ENCODE measurements around the gene GLIPR2.

DNA sequence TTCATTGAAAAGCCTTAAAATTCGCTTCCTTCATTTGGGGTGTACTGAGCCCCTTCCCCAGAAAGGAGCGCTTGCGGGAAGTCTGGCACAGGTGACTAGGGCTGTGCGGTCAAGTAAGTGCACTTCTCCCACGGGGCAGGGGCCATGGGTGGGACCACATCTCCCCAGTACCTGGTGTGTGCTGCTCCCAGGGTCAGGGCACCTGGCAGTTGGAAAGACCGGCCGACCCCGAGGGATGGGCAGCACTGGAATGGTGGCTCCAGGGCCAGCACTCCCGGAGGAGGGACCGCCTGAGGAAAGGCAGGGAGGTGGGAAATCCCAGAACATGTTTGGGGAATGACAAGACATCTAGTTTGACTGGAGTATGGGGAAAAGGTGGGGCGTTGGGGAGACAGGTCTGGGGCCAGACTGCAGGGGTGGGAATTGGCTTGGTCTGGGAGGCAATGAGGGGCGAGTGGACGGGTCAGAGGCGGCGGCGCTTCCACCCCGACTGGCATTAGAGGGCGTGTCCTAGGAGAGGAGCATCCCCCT lies 727 bp upstream of the GLIPR2 start:
- TF ChIP-seq EP300 (IDR thresholded peaks at IDR 0.05; ENCODE audit: borderline replicate concordance), result no peak
- no peak for TF ChIP-seq RAD21 (IDR thresholded peaks at IDR 0.05; ENCODE audit: low read depth)
- TF ChIP-seq, protein P1, sequence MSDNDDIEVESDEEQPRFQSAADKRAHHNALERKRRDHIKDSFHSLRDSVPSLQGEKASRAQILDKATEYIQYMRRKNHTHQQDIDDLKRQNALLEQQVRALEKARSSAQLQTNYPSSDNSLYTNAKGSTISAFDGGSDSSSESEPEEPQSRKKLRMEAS (IDR thresholded peaks at IDR 0.05), result no peak
- TF ChIP-seq CEBPB (IDR thresholded peaks at IDR 0.05), result no peak
- TF ChIP-seq, protein P2, sequence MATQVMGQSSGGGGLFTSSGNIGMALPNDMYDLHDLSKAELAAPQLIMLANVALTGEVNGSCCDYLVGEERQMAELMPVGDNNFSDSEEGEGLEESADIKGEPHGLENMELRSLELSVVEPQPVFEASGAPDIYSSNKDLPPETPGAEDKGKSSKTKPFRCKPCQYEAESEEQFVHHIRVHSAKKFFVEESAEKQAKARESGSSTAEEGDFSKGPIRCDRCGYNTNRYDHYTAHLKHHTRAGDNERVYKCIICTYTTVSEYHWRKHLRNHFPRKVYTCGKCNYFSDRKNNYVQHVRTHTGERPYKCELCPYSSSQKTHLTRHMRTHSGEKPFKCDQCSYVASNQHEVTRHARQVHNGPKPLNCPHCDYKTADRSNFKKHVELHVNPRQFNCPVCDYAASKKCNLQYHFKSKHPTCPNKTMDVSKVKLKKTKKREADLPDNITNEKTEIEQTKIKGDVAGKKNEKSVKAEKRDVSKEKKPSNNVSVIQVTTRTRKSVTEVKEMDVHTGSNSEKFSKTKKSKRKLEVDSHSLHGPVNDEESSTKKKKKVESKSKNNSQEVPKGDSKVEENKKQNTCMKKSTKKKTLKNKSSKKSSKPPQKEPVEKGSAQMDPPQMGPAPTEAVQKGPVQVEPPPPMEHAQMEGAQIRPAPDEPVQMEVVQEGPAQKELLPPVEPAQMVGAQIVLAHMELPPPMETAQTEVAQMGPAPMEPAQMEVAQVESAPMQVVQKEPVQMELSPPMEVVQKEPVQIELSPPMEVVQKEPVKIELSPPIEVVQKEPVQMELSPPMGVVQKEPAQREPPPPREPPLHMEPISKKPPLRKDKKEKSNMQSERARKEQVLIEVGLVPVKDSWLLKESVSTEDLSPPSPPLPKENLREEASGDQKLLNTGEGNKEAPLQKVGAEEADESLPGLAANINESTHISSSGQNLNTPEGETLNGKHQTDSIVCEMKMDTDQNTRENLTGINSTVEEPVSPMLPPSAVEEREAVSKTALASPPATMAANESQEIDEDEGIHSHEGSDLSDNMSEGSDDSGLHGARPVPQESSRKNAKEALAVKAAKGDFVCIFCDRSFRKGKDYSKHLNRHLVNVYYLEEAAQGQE (IDR thresholded peaks at IDR 0.05; ENCODE audit: low read depth), result no peak
- TF ChIP-seq NFIC (IDR thresholded peaks at IDR 0.05), result no peak
- TF ChIP-seq YY1 (IDR thresholded peaks at IDR 0.05; ENCODE audit: low read depth), result no peak
- TF ChIP-seq TAF1 (IDR thresholded peaks at IDR 0.05; ENCODE audit: low read depth), result no peak
- TF ChIP-seq TCF12 (IDR thresholded peaks at IDR 0.05; ENCODE audit: low read depth), result no peak
- TF ChIP-seq ZBTB7A (IDR thresholded peaks at IDR 0.05; ENCODE audit: low read depth), result no peak
